IPS-11a (cell line): ENCODE measurements around the gene FOXL3.
"Not testable (repeated sequence)": the region's sequence is repeated elsewhere in the genome, so short reads cannot be mapped to it uniquely, and the experiment has no call there.

Source experiments
- H3K4me3 ChIP-seq: one replicate; pipeline ENCODE4 v1.5.1; 2013; ENCODE audit warnings: low read depth, low read length, control low read depth

Gene FOXL3

DNA sequence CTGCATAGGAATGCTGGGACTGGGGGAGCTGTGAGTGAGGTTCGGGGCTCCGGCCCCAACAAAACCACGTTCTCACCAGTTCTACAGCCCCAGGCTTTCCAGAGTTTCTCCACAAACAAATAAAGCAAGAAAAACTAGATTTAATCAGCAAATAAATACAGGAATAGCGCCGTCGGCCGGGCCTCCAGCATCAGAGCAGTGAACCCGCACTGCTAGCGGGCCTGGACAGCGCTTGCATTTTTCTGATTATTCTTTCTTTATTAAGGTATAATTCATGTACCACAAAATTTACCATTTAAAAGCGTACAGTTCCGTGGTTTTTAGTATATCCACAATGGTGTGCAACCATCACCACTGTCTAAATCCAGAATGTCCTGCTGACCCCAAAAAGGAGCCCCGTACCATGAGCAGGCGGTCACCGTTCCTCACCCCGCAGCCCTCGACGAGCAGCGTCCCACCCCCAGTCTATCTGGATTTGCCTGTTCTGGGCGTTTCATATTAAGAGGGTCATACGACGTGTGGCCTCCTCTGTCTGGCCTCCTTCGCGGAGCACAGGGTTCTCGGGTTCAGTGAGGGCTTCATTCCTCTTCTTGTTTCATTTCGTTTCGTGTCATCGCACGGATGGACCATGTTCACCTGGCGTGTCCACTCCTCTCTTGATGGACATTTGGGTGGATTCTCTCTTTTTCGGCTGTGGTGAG lies 35.5 kb upstream of the FOXL3 start:
- no peak overlapping the region for H3K4me3 ChIP-seq

DNA sequence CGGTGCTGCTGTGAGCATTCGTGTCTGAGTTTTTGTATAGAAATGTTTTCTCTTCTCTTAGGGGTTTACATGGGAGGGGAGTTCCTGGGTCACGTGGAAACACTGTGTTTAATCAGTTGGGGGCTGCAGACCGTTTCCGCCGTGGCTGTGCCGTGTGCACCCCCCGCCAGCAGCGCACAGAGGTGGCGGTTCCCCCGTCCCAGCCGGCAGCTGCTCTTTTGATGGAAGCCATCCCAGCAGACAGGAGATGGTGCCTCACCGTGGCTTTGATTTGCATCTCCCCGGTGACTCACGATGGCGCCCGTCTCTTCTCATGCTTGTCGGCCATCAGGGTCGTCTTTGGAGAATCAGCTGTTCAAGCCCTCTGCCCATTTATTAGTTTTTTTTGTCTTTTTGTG lies 34.9 kb upstream of the FOXL3 start:
- no peak overlapping the region for H3K4me3 ChIP-seq

DNA sequence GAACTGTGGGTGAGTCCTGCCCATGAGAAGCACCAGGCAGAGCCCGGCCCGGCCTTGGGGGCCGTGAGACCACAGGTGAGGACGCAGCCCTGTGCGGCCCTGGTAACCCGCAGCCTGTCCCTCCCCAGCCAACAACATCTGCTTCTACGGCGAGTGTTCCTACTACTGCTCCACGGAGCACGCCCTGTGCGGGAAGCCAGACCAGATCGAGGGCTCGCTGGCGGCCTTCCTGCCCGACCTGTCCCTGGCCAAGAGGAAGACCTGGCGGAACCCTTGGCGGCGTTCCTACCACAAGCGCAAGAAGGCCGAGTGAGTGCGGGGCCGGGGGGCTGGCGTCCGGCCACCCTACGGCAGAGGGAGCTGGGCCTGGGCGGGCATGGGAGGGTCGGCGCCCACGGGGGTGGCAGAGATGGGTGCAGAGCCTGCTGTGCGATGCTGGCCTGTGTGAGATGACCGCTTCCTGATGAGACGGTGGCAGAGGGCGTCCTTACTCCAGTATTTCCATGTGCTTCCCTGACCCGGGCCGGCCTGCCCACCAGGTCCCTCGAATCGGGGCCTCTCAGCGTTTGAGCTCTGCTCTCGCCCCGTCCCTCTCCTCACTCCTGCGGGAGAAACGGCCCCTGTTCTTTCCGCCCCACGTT lies 34.1 kb upstream of the FOXL3 start:
- H3K4me3 ChIP-seq, result no peak overlapping the region

DNA sequence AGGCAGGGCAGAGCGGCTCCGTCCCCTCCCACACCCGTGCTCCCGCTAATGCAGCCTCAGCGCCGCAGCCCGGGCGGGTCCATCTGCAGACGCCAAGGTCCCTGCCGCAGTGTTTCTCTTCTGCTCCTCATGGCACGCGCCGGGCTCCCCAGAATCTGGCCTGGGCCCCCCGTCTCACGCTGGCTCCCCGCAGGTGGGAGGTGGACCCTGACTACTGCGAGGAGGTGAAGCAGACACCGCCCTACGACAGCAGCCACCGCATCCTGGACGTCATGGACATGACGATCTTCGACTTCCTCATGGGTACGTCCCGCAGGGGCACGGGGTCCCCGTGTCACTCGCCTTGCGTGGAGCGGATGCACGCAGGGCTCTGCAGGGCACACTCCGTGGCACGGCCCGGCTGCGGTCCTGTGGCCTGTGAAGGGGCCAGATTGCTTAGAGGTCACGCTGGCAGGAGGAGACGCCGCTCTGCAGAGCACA lies 33.5 kb upstream of the FOXL3 start:
- H3K4me3 ChIP-seq, result no peak overlapping the region

DNA sequence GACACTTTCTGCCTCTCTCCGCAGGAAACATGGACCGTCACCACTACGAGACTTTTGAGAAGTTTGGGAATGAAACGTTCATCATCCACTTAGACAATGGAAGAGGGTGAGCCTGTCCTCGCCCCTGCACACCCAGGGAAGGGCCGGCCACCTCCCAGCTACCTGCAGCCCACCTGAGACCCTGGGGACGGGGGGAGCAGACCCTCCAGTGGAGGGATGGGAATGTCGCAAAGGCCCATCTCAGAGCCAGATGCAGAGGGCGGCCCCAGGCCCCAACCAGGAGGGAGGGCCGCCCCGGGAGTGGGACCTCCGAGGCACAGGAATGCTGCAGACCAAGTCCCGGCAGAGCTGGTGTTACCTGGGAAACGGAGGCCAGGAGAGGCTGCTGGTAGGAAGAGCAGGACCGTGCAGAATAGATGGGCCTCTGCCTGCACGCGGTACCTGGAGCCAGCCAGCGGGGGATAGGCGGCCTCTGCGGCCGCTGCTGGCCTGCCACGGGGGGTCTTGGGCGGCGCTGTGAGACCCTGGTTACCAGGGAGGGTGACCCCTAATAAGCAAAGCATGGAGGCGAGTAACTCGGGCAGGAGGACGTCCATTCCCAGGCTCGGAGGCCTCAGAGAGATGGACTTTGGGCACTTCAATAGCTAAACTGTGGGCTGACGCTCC lies 32.9 kb upstream of the FOXL3 start:
- H3K4me3 ChIP-seq, result no peak overlapping the region

DNA sequence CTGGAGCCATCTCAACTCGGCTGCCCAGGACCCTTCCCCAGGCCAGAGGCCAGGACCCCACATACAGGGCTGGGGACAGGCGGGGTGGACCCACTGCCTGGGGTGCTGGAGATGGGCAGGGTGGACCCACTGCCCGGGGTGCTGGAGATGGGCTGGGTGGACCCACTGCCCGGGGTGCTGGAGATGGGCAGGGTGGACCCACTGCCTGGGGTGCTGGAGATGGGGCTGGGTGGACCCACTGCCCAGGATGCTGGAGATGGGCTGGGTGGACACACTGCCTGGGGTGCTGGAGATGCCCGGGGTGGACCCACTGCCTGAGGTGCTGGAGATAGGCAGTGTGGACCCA lies 32.4 kb upstream of the FOXL3 start:
- no peak overlapping the region for H3K4me3 ChIP-seq

DNA sequence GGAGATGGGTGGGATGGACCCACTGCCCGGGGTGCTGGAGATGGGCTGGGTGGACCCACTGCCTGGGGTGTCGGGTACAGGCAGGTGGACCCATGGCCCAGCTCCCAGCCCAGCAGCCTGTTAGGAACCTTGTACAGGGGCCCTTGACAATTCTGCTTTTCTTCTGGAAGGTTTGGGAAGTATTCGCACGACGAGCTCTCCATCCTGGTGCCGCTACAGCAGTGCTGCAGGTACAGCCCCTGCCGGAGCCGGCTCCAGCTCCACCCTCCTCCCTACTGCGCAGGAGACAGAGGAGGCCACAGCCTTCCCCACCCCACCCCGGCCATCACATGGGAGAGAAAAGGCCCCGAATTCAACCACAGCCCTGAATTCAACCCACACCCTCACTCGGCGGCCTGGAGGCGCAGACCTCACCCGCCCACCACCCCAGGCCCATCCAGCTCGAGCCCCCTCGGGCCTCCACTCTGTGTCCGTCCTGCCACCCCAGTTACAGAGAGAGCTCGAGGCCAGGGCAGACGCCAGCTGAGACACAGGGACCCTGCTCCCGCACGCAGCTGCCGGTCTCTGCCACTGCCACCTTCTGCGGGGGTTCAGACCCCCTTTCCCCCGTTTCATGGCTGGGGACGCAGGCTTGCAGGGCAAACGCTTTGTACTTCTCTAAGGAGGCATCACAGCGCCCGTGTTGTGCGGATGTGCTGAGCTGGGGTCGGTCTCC lies 31.3 kb upstream of the FOXL3 start:
- no peak overlapping the region for H3K4me3 ChIP-seq

DNA sequence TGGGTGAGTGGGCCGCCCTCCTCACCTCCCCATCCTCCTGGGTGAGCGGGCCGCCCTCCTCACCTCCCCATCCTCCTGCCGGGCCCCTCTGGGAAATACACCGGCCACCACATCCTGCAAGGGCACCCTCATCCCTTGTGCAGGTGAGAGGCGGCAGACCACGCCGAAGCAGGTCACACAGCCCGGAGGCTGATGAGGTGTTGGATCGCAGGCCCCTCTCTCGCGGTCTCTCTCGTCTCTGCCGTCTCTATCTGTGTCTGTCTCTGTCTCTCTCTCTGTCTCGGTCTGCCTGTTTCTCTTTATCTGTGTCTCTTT lies 30.8 kb upstream of the FOXL3 start:
- no peak overlapping the region for H3K4me3 ChIP-seq

DNA sequence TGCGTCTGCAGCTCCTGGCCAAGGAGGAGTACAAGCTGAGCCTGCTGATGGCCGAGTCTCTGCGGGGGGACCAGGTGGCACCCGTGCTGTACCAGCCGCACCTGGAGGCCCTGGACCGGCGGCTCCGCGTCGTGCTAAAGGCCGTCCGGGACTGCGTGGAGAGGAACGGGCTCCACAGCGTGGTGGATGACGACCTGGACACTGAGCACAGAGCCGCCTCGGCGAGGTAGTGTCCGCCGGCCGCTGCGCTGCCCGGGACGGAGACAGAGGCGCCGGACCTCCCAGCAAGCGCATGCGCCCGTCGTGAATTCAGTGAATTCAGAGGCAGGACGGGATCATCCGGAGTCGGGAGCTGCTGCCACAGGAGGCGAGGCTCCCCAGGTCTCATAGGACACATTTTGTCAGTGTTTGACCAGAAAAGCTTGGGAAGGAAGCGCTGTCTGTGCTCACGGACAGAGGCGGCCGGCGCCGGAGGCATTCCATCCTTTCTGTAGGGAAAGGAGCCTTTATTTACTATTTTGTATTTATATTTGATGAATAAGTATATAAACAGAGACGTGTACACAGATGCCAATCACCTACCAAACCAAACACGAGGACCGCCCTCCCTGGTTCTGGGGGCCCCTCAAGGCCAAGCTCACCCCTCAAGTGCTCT lies 30.1 kb upstream of the FOXL3 start:
- no peak overlapping the region for H3K4me3 ChIP-seq

DNA sequence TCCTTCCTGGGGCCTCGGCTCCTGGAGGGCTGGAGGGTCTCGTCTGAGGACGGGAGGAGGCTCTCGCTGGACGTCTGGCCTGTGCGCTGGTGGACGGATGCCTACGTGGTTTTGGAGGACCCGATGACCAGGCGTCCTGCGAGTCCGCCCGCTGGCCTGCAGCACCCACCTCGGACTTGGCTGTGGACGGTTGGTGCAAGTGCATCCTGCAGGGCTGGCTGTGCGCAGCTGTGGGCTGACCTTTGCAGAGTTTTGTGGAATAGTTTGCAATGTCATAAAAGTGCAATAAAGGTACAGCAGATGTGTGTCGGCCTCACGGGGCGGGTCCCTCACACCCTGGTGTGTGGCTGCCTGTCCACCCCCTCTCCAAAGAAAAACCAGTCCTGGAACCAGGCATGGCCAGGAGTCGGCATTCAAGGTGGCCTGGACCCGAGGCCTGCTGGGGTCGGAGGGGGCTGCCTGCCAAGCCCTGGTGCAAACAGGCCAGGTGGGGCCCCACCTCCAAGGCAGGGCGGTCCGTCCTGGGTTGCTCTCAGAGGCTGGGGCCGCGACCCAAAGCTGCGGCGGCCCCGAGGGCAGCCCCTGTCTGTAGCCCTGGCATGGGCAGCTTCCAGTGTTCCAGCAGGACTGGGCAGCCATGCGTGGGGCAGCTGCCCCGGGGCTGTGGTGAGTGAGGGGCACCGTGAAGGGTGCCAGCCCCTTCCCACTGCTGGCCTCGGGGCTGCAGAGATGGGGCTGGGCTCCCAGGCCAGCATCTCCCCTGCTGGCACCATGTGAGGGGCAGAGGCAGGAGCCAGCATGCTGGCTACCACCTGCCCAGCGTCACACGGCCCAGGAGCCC lies 29.3 kb upstream of the FOXL3 start:
- H3K4me3 ChIP-seq, result no peak overlapping the region

DNA sequence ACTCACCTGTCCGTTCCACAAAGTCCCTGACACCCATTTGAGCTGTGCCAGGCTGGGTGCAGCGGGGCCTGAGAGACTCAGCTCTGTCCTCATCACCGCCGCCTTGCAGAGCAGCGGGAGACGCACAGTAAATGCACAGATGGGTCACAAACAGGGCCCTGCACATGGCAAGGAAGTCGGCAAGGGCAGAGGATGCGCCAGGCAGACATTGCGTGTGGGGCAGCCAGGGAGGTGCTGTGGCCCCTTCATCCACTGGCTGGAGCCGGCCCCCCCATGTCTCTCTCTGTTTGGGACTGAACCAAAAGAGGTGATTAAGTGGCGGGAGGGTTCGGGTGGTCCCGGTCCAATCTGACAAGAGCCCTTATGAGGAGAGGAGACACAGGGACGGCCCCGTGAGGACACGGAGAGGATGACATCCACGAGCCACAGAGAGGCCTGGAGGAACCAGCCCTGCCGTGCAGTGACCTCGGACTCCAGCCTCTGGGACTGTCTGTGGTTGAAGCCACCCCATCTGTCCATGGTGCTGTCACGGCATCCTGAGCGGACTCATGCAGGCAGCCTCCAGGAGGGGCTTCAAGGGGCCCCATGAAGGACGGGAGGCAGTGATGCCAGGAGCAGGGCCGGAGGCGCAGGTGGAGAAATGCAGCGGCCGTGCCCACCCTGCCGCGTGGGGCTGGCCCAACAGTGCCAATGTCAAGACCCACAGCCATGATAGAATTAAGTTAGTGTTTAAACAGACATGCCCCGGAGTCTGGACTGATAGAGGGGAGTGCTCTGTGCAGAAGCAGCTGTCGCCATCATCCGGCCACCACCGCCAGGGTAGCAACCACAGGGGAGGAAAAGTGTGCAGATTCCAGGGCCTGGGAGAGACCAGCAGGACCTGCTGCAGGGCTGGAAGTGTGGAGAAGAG lies 28.4 kb upstream of the FOXL3 start:
- H3K4me3 ChIP-seq, result no peak overlapping the region

DNA sequence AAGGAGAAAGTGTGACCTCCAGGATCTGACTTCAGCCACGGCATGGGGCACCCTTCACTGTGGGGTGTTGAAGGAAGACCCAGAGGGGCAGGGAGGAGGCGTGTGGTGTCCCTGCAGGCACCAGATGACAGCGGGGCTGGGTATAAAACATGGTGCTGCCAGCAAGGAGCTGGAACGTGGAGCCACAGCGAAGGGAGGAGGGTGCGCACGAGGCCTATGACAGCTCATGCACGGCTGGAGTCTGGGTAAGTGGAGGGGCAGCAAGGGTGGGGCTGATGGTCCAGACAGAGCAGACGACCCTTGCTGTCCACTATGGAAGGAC lies 27.8 kb upstream of the FOXL3 start:
- H3K4me3 ChIP-seq, result no peak overlapping the region

DNA sequence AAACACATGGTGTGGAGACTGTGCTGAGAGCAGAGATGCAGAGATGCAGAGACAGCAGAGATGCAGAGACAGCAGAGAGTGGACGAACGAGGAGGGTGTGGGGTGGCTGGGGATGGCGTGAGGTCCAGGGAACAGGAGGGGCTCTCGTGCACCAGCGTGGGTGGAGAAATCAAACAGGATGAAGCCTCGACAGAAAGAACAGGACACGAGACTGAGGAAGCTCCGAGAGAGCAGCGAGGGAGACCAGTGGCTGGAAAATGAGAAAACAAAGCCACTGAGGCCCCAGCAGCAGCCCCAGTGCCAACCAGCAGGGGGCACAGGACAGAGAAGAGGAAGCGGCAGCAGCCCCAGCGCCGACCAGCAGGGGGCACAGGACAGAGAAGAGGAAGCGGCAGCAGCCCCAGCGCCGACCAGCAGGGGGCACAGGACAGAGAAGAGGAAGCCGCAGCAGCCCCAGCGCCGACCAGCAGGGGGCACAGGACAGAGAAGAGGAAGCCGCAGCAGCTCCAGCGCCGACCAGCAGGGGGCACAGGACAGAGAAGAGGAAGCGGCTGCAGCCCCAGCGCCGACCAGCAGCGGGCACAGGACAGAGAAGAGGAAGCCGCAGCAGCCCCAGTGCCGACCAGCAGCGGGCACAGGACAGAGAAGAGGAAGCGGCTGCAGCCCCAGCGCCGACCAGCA lies 27.2 kb upstream of the FOXL3 start:
- not testable (repeated sequence) for H3K4me3 ChIP-seq

DNA sequence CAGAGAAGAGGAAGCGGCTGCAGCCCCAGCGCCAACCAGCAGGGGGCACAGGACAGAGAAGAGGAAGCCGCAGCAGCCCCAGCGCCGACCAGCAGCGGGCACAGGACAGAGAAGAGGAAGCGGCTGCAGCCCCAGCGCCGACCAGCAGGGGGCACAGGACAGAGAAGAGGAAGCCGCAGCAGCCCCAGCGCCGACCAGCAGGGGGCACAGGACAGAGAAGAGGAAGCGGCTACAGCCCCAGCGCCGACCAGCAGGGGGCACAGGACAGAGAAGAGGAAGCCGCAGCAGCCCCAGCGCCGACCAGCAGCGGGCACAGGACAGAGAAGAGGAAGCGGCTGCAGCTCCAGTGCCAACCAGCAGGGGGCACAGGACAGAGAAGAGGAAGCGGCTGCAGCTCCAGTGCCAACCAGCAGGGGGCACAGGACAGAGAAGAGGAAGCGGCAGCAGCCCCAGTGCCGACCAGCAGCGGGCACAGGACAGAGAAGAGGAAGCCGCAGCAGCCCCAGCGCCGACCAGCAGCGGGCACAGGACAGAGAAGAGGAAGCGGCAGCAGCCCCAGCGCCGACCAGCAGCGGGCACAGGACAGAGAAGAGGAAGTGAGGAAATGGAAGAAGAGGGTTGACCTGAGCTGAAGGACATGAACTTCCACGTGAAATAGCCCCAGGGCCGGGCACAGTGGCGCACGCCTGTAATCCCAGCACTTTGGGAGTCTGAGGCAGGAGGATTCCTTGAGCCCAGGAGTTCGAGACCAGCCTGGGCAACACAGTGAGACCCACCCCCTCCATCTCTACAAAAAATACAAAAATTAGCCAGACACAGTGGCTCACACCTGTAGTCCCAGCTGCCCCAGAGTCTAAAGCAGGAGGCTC lies 26.3 kb upstream of the FOXL3 start:
- not testable (repeated sequence) for H3K4me3 ChIP-seq

DNA sequence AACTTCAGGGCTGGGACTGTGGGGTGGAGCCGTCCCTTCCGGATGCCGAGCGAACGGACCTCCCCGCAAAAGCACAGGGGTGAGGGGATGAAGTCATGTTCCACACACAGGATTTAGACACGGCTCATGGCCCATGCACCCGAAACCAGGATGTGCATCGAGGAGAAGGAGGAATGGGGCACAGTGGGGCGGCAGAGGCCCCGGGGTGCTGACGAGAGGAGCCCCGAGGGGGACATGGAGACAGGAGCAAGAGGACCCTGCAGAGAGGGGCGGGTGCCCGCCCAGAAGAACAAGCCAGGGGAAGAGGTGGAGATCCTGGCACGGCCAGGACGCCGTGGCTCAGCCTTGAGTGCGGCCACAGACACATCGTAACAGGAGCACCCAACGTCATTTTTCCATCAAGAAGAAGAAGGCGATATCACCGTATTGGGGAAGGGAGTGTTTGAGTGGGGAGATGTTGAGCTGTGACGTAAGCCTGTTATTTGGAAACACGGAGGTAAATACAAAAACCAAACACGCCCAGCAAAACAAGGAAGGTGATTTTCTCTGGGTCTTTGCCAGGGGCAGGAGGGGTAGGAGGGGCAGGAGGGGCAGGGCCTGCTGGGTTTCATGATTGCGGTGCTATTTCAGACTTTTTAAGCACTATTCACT lies 25.3 kb upstream of the FOXL3 start:
- H3K4me3 ChIP-seq, result no peak overlapping the region

DNA sequence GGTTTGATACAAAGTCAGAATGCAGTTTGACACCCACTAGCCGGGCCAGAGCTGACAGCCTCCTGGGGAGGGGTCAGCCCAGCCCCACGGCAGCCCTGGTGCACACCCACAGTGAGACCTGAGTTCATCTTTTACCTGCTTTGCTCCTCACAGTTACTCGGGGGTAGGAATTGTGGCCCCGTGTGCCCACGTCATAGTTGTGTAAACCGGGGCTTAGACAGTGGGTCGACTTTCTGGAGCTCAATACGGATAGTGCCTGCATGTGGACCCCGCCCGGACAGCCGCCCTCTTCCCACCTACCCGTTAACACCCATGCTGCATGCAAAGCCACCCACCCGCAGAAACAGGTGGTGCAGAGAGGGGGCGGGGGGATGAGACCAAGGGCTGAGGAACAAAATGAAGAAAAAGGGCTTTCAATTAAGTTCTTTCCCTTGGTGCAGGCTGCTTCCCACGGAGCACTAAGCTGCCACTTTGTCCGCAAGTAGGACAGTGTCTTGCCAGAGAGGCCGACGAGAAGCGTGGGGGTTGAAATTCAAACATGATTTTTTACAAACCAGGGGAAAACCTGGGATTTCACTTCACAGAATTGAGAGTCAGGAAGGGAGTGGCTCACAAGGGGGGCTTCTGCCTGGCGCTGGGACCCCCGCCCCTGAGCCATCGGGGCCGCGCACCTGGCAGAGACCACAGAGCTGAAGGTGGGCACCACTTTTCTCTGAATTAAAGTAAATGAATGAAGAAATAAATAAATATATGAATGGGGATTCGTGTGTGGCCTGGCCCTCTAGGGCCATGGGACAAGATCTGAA lies 24.6 kb upstream of the FOXL3 start:
- no peak overlapping the region for H3K4me3 ChIP-seq
